Measurements from ENCODE around the gene CLEC17A. TPM values are rescaled to one million over a fixed set of nuclear protein-coding genes. Genes with fewer than 3 reads are reported as not detected.
A peak's percentile ranks its signal among the peaks of the same experiment; 100 is the strongest.

The CLEC17A gene
- total and polyA plus RNA-seq, 2 donors (not counting 1 experiment from before 2014, with no cell fraction given), result 121 to 163 TPM

GRCh38 chr19:14561249-14561648 is 21.6 kb upstream of the CLEC17A start:
- Histone ChIP-seq H3K4me1 (ENCODE audit: control insufficient read depth in 2 of 2, insufficient read depth in 2 of 2, low read length in 2 of 2) (peaks cover 3 to 13% of the 10 kb centered on the region in 2 donors), H3K27ac (ENCODE audit: low read length in 2 of 2) (no peak overlapping the region), H3K36me3 (replicated peaks in 1 of 2; ENCODE audit: control extremely low read depth in 1 of 2, control insufficient read depth in 1 of 2, extremely low read depth in 1 of 2, insufficient read depth in 2 of 2, low read length in 1 of 2) (peaks cover 0 to 21% of the 10 kb centered on the region in 2 experiments), H3K27me3 (replicated peaks in 1 of 4; ENCODE audit: control extremely low read depth in 1 of 4, control insufficient read depth in 3 of 4, insufficient read depth in 4 of 4, low read length in 3 of 4) (no peaks in the 10 kb centered on the region), H2AFZ (ENCODE audit: insufficient read depth, low read depth, low read length, poor library complexity, severe bottlenecking) (no peak overlapping the region), H3K4me2 (replicated peaks; ENCODE audit: low read depth, low read length, poor library complexity, severe bottlenecking) (no peak overlapping the region), H4K20me1 (ENCODE audit: control insufficient read depth, insufficient read depth, low read length, poor library complexity, severe bottlenecking) (peaks cover 68% of the 10 kb centered on the region), H3K9ac (ENCODE audit: low read length) (no peak overlapping the region), H3K79me2 (ENCODE audit: control insufficient read depth, insufficient read depth, low read length) (peaks cover 61% of the 10 kb centered on the region), H3K9me3 (ENCODE audit: control extremely low read depth in 1 of 3, control insufficient read depth in 2 of 3, insufficient read depth in 1 of 3, low read length in 2 of 3) (peaks cover 0 to 3% (median 0%) of the 10 kb centered on the region in 3 donors), H3K4me3 (ENCODE audit: control extremely low read depth in 1 of 5, extremely low read depth in 1 of 5, insufficient read depth in 1 of 5, low read depth in 2 of 5, low read length in 4 of 5) (no peak overlapping the region)
- WGBS (ENCODE audit: insufficient coverage), result 73% methylated on average over 4 of the region's 8 CpGs
- intact Hi-C loops (cut with micrococcal nuclease), result no loop called here
- DNase-seq, result no peak
- Mint-ChIP-seq H3K4me3 (no peak overlapping the region), H3K9me3 (ENCODE audit: insufficient read depth) (no peaks in the 10 kb centered on the region), H3K4me1 (peaks cover 20% of the 10 kb centered on the region), H3K27me3 (no peaks in the 10 kb centered on the region), H3K27ac (no peak overlapping the region)
- ChIA-PET CTCF (interaction anchor here (0.6 kb wide), 1 partner anchor 154 kb away, joined by 3 read pairs; no protein-coding TSS in a partner anchor), POLR2A (no interaction called here)
- no peak for ATAC-seq (ENCODE audit: low read depth)
- TF ChIP-seq CTCF (IDR thresholded peaks at IDR 0.05) (no peak), EZH2 (IDR thresholded peaks at IDR 0.05; ENCODE audit: borderline replicate concordance, insufficient read depth, low read depth, low read length, poor library complexity, severe bottlenecking) (no peak)

GRCh38 chr19:14561847-14562351 is 21.0 kb upstream of the CLEC17A start:
- ChIA-PET POLR2A (no interaction called here), CTCF (interaction anchor here (0.6 to 1.3 kb wide), 2 partner anchors 12 to 155 kb away, joined by 3 to 6 read pairs; no protein-coding TSS in a partner anchor)
- no peak for DNase-seq
- H4K20me1 ChIP-seq (ENCODE audit: control insufficient read depth, insufficient read depth, low read length, poor library complexity, severe bottlenecking), result peaks cover 64% of the 10 kb centered on the region
- H3K4me1 ChIP-seq (ENCODE audit: control insufficient read depth in 2 of 2, insufficient read depth in 2 of 2, low read length in 2 of 2), result peaks cover 0 to 7% of the 10 kb centered on the region in 2 donors
- Mint-ChIP-seq H3K27me3 (no peaks in the 10 kb centered on the region), H3K27ac (no peak overlapping the region), H3K4me3 (no peak overlapping the region), H3K4me1 (peaks cover 14% of the 10 kb centered on the region), H3K9me3 (ENCODE audit: insufficient read depth) (no peaks in the 10 kb centered on the region)
- H3K9me3 ChIP-seq (ENCODE audit: control extremely low read depth in 1 of 3, control insufficient read depth in 2 of 3, insufficient read depth in 1 of 3, low read length in 2 of 3), result peaks cover 0 to 3% (median 0%) of the 10 kb centered on the region in 3 donors
- 37% methylated on average over 22 of the region's 22 CpGs for WGBS (ENCODE audit: insufficient coverage)
- H3K27ac ChIP-seq (ENCODE audit: low read length in 2 of 2), result no peak overlapping the region
- ATAC-seq (ENCODE audit: low read depth), result no peak
- no peak for TF ChIP-seq CTCF (IDR thresholded peaks at IDR 0.05)
- no peak for TF ChIP-seq EZH2 (IDR thresholded peaks at IDR 0.05; ENCODE audit: borderline replicate concordance, insufficient read depth, low read depth, low read length, poor library complexity, severe bottlenecking)
- no peak overlapping the region for H3K4me3 ChIP-seq (ENCODE audit: control extremely low read depth in 1 of 5, extremely low read depth in 1 of 5, insufficient read depth in 1 of 5, low read depth in 2 of 5, low read length in 4 of 5)
- H3K79me2 ChIP-seq (ENCODE audit: control insufficient read depth, insufficient read depth, low read length), result peaks cover 54% of the 10 kb centered on the region
- intact Hi-C loops (cut with micrococcal nuclease), result no loop called here
- H3K9ac ChIP-seq (ENCODE audit: low read length), result no peak overlapping the region
- peak overlapping the region; percentile 6 for H3K4me2 ChIP-seq (replicated peaks; ENCODE audit: low read depth, low read length, poor library complexity, severe bottlenecking)
- no peak overlapping the region for H2AFZ ChIP-seq (ENCODE audit: insufficient read depth, low read depth, low read length, poor library complexity, severe bottlenecking)
- no peaks in the 10 kb centered on the region for H3K27me3 ChIP-seq (replicated peaks in 1 of 4; ENCODE audit: control extremely low read depth in 1 of 4, control insufficient read depth in 3 of 4, insufficient read depth in 4 of 4, low read length in 3 of 4)
- peaks cover 0 to 24% of the 10 kb centered on the region in 2 experiments for H3K36me3 ChIP-seq (replicated peaks in 1 of 2; ENCODE audit: control extremely low read depth in 1 of 2, control insufficient read depth in 1 of 2, extremely low read depth in 1 of 2, insufficient read depth in 2 of 2, low read length in 1 of 2)

All from B cell (primary cell).